T-helper 22 cell (primary cell): ENCODE data around the gene PARD6B.
"Not testable (repeated sequence)": the region's sequence is repeated elsewhere in the genome, so short reads cannot be mapped to it uniquely, and the experiment has no call there.

Experiments used
- DNase-seq: peaks from one replicate; pipeline ENCODE4 v3.0.0-alpha.2; 2020; ENCODE audit warnings: low read depth

The PARD6B gene

GRCh38 chr20:50703651-50704438, 27.5 kb upstream of the PARD6B start:
- not testable (repeated sequence) for DNase-seq

GRCh38 chr20:50704514-50704913, 26.9 kb upstream of the PARD6B start:
- no peak for DNase-seq

GRCh38 chr20:50704971-50705370, 26.4 kb upstream of the PARD6B start:
- DNase-seq = no peak

- DNase-seq = no peak
These were observed 22.3 kb upstream of the PARD6B start for GRCh38 chr20:50708845-50709635.

- DNase-seq = no peak
These were observed 21.8 kb upstream of the PARD6B start for GRCh38 chr20:50709636-50709973.

- no peak for DNase-seq
These were observed 20.8 kb upstream of the PARD6B start for GRCh38 chr20:50710492-50711063.

- DNase-seq = no peak
These were observed 20.1 kb upstream of the PARD6B start for GRCh38 chr20:50711113-50711825.

GRCh38 chr20:50712771-50713656, 18.4 kb upstream of the PARD6B start:
- no peak for DNase-seq

GRCh38 chr20:50713657-50714101, 17.7 kb upstream of the PARD6B start:
- DNase-seq = no peak

GRCh38 chr20:50714426-50714825, 17.0 kb upstream of the PARD6B start:
- not testable (repeated sequence) for DNase-seq

- DNase-seq = no peak
These were observed 15.7 kb upstream of the PARD6B start for GRCh38 chr20:50715694-50716093.

GRCh38 chr20:50716518-50716917, 14.9 kb upstream of the PARD6B start:
- DNase-seq = no peak

- DNase-seq = no peak
These were observed 14.1 kb upstream of the PARD6B start for GRCh38 chr20:50717312-50717711.

- DNase-seq = no peak
These were observed 13.2 kb upstream of the PARD6B start for GRCh38 chr20:50717974-50718761.

GRCh38 chr20:50719328-50719727, 12.1 kb upstream of the PARD6B start:
- no peak for DNase-seq

- DNase-seq = no peak
These were observed 11.4 kb upstream of the PARD6B start for GRCh38 chr20:50720026-50720425.

- no peak for DNase-seq
These were observed 10.8 kb upstream of the PARD6B start for GRCh38 chr20:50720582-50720981.

GRCh38 chr20:50721881-50722281, 9.5 kb upstream of the PARD6B start:
- no peak for DNase-seq

- DNase-seq = no peak
These were observed 8.8 kb upstream of the PARD6B start for GRCh38 chr20:50722424-50723155.

GRCh38 chr20:50723672-50724071, 7.7 kb upstream of the PARD6B start:
- DNase-seq = no peak
